Suprapubic skin (tissue), 4 donors: Measurements from ENCODE around the gene YPEL2.

Experiments
- CTCF ChIP-seq, 2 donors: fragments of 200-600 bp in 1 of 2; fragments of 450-650 bp in 1 of 2; sonication (generic) in 1 of 2; IDR thresholded peaks; one replicate each; pipeline ENCODE4 v1.5.1; 2016 to 2019; ENCODE audit warnings: antibody characterized with exemption in 2 of 2, mild to moderate bottlenecking in 1 of 2, moderate library complexity in 1 of 2
- EP300 ChIP-seq: sonication (generic); formaldehyde crosslinking; IDR thresholded peaks from one replicate; pipeline ENCODE4 v1.6.1; 2017; ENCODE audit warnings: antibody characterized with exemption
- POLR2A ChIP-seq, 2 donors: fragments of 450-650 bp; IDR thresholded peaks; one replicate each; pipeline ENCODE4 v1.6.1; 2017; ENCODE audit warnings: antibody characterized with exemption in 2 of 2, mild to moderate bottlenecking in 2 of 2, moderate library complexity in 2 of 2
- POLR2AphosphoS5 ChIP-seq, 3 donors: sonication (generic); formaldehyde crosslinking; IDR thresholded peaks; one replicate each; pipeline ENCODE4 v1.6.1; 2017; ENCODE audit warnings: antibody characterized with exemption in 3 of 3

GRCh38 chr17:59413014-59413766 lies 81.7 kb downstream of the YPEL2 start:
- no peak for TF ChIP-seq CTCF (IDR thresholded peaks at IDR 0.05)
- no peak for TF ChIP-seq EP300
- TF ChIP-seq POLR2AphosphoS5 (IDR thresholded peaks at IDR 0.05), result no peak
- TF ChIP-seq POLR2A (IDR thresholded peaks at IDR 0.05), result no peak
